ENCODE data around the gene RAB22A.

Gene RAB22A

DNA sequence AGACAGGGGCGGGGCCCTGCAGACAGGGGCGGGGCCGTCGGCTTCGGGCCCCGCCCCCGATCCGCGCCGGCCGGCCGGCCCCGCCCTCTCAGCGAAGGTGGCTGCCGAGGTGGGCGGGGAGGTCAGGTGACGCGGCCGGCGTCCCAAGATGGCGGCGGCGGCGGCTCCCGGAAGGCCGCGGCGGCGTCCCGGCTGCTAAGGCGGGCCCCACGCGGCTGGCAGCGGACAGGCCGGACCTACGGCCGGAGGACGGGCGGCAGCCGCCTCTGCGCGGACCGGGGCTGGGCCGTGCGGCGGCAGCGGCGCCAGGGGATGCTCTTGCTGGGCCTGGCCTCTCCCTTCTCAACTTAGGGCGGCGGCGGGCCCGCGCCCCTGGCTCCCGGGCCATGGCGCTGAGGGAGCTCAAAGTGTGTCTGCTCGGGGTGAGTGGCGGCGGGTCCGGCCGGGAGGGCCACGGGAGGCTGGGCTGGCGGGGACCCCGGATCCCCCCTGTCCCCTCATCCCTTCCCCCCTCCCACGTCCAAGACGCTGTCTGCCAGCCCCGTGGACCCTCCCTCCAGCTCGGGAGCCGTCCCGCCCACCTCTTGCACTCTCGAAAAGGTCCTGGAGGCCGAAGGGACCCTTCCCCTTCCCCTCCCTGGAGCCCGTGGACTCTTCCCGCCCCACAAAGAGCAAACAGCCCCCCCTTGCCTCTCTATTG lies at the start of gene RAB22A:
TSS of gene RAB22A (plus strand) at position 125 of the 700 bp plus-strand sequence. CDS start at position 387, 262 bp downstream.
- peak; percentile 48 to 55 for DNase-seq

GRCh38 chr20:58260006-58260405 lies 49.5 kb upstream of the RAB22A start:
- no peak for DNase-seq

DNA sequence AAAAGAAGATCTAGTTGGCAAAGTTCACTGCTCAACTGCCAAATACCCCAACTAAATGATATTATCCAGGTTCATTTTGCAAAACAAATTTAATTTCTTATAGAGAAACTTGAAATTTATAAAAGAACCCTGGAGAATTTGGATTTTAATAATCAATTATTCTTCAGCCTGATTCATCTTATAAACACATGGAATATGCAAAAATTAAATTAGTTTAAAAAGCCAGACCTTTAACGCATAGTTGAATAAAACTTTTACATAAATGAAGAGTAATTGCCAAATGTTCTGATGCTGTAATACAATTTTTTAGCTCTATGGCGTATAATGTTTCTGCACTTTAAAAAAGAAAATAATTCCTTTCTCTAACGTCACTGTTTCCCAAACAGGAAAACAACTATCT lies 47.9 kb upstream of the RAB22A start:
- no peak for DNase-seq

DNA sequence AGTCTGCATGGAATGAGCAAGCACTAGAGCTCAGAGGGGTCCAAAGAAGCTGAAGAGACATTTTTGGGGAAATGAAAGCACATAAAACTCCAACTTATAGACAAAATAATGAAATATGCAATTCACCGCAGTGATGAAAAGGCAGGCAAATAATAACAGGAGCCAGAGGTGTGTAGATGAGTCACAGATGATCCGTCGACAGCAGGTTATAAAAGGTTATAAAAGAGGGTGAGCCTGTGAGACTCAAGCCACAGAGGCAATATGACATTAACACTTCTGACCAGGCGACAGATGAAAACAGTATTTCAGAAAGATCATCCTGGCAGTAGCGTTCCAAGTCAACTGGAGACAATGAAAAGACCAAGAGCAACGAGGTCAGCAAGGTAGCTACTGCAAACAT lies 45.2 kb upstream of the RAB22A start:
- DNase-seq: no peak

DNA sequence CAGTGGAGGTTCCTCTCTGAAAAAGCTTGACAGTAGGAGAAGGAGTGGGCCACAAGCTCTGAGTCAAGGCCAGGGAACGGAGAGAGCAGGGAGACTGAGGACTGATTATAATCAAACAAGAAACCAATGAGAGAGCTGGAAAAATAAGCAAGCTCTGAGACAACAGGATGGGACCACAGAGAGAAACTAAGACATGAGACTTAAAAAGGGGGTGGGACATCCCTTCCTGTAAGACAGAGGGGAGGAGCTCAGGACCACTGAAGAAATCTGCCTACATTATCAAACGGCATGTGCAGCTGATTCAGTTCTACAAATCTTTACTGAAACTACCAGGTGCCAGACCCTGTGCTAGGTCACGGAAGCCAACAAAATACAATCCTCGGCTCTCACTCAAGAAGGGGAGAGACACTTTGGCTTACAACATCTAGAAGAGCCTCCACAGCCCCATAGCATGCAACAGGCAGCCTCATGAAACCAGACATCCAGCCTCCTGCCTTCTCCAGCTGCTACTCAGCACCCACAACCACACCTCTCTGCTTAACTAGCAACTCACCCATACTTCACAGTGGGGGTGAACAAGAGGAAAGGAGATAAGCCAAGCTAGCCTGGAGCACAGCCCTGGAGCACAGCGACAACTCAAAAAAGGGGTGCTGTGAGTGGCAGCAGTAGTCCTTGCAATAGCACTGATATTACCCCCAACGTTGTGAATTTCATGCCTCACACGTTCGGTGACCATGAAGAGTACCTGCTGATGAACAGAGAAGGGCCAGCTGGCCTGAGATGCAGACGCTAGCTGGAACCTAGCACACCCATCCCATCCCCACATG lies 41.9 kb upstream of the RAB22A start:
- DNase-seq: no peak

DNA sequence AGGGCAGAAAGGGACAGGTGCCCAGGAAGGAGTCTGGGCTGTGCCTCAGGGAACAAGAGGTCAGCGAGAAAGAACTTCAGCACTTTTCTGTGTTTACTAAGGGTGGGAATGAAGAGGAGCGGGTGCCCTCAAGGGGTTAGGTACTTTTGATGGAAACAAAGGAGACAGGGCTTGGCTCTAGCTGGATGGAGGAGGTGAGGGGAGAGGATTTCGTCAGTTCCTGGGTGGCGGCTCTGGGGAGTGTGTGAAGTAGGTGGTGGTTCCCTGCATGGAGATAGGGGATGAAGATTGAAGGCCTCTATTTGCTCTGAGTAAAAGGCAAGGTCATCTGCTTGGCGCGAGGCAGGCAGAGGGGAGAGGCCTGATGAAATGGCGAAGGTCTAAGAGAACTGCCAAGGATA lies 41.1 kb upstream of the RAB22A start:
- no peak for DNase-seq

DNA sequence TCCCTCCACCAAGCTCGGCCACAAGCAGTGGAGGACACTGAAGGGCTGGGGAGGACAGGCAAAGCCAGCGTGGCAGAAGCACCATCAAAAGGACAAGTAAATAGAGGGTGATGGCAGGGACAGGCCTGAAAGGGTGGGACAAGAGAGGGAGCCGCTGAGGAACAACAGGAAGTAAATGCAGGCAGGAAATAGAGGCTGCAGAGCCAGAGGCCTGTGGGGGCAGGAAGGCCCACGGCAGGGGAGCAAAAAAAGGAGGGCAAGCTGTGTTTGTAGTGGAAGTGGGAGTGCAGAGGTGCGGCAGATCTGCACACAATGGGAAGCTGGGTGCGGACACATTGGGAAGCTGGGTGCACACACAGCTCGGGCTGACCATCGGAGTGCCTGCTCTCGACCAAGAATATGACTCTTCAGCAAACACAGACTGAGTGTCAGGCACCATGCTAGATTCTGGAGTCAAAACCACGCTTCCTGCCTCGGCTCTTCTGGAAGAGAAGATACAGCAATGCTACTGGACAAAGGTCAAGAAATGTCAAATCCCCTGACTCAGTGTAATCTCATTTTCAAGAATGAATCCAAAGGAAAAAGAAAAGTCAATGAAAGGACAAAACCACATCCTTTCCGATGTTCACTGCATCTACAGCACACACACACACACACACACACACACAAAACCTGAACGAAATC lies 40.4 kb upstream of the RAB22A start:
- DNase-seq: no peak

DNA sequence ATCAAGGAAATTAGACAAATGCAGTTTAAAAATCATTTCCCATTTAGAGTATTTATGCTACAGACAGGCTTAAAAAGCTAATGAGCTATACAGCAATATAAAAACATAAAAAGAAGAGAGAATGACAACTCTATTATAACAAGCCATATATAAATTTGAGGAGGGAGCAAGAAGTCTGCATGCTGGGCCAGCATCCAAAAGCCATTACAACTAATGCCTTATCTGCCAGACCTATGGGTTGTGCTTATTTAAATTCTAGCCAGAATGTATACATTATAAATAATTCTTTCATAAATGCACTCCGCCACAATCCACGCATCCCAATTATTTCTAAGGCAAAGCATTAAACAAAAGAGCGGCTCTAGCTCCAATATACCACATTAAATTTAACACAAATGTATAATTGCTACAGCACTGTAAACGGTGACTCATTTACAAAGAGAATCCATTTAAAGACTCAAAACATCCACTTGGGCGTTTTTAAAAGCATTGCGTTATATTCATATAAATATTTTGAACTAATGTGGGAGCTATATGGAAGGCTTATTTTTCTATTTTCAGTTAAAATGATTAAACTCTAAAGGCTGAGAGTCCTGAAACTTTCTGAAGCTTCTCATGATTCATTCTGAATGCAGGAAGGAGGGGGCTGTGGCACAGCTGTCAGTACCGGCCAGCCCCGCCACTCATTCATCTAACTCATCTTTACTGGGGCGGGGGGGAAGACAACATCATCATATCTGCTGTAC lies 37.7 kb upstream of the RAB22A start:
- DNase-seq: no peak

GRCh38 chr20:58274384-58274783 lies 35.1 kb upstream of the RAB22A start:
- no peak for DNase-seq

DNA sequence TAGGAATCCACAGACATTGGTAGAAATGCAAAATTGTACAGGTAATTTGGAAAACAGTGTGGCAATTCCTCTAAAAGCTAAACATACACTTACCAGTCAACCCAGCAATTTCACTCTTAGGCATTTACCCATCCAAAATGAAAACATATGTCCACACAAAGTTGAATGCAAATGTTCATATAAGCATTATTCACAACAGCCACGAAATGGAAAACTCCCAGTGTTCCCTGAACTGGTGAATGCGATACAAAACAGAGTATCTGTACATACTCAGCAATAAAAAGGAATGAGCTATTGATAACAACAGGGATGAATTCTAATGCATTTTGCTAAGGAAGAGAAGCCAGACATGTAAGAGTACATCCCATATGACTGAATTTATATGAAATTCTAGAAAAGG lies 32.4 kb upstream of the RAB22A start:
- DNase-seq: no peak

- no peak for DNase-seq
Measured at GRCh38 chr20:58277578-58278472, 31.7 kb upstream of the RAB22A start.

DNA sequence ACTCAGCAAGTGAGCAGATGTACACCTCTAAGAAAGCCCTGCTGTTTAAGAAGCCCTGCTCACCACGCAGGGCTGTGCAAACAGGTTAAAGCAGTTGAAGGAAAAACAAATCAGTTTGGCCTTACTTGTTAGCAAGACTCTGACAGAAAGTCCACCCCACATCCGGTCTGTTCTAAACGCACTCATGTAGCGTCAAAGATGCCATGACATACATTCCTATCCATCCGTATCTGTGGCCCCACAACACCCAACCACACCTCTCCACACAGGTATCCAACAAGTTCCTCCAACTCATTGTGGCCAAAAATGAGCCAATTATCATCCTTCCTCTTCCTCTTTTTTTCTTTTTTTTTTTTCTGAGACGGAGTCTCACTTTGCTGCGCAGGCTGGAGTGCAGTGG lies 22.8 kb upstream of the RAB22A start:
- DNase-seq: no peak

- no peak for DNase-seq
Measured at GRCh38 chr20:58287638-58288037, 21.9 kb upstream of the RAB22A start.

DNA sequence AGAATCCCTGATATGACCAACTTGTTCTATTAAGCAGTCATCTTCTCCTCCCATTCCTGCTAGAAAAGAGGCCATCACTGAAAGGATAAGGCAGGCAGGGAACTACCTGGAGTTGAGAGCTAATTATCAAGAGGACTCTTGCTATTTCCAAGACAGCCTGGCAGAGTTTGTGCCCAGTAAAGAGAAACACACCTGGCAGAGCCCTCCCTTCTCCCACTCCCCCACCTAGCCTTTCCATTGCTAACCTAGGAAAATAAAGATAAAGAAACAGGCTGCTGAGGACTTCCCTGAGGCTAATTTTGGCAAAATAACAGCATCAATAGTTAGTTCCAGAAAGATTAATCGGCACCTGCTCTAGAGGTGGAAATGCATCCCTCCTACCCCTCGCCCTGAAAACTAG lies 20.4 kb upstream of the RAB22A start:
- no peak for DNase-seq

GRCh38 chr20:58293453-58293852 lies 16.1 kb upstream of the RAB22A start:
- no peak for DNase-seq

GRCh38 chr20:58294497-58295455 lies 14.7 kb upstream of the RAB22A start:
- no peak for DNase-seq

GRCh38 chr20:58296051-58296837 lies 13.3 kb upstream of the RAB22A start:
- no peak for DNase-seq

- no peak for DNase-seq
Measured at GRCh38 chr20:58297394-58297793, 12.1 kb upstream of the RAB22A start.

DNA sequence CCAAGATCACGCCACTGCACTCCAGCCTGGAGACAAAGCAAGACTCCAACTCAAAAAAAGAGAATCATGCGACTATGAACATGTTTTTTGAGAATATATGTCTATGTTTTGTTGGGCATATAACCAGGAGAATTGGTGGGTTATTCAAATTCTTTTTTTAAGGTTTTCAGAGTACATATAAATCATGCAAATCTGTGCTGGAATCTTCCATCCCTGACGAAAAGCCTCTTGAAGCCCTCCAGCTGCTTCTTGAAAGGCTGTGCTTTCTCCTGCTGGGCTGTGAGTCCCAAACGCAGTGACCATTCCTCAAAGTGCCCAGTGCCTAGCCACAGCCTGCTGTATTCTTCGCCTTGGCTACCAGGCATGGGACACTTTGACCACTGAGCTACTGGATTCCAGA lies 9.2 kb upstream of the RAB22A start:
- DNase-seq: no peak

DNA sequence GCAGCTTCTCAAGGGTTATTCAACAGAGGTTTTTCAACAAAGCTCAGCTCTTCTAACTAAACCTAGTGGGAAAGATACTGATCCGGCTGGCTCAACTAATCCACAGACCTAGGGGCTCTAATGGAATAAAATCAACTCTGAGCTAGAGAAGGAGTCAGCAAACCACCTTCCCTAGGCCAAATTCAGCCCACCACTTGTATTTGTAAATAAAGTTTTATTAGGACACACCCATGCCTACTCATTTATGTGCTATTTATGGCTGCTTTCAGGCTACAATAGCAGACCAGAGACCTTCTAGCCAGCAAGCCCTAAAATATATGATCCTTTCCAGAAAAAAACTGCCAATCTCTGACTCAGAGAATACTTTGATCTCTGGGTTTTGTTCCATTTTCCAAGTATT lies 6.0 kb upstream of the RAB22A start:
- DNase-seq: no peak

Measured in bone marrow (tissue), 2 donors.